Neural crest cell (in vitro differentiated cells): ENCODE measurements around the gene GRPEL2. TPM values are rescaled to one million over a fixed set of nuclear protein-coding genes. Genes with fewer than 3 reads are reported as not detected.
"Not testable (repeated sequence)": the region's sequence is repeated elsewhere in the genome, so short reads cannot be mapped to it uniquely, and the experiment has no call there.

Experiments used
- DNase-seq: peaks from one replicate; pipeline ENCODE4 v3.0.0; 2021; ENCODE audit warnings: low read depth, mixed read lengths, low spot score
- H3K27ac Mint-ChIP-seq: one replicate; pipeline ENCODE4 v1.8.0; 2021; ENCODE audit warnings: mild to moderate bottlenecking, mixed read lengths; ENCODE audit not compliant: unreplicated experiment
- H3K27me3 Mint-ChIP-seq: 2 replicates; pipeline ENCODE4 v1.8.0; 2021; ENCODE audit warnings: low read depth, mild to moderate bottlenecking, mixed read lengths
- H3K36me3 Mint-ChIP-seq: 2 replicates; pipeline ENCODE4 v1.8.0; 2021; ENCODE audit warnings: low read depth, mild to moderate bottlenecking, mixed read lengths
- H3K4me1 Mint-ChIP-seq: 2 replicates; pipeline ENCODE4 v1.8.0; 2021; ENCODE audit warnings: mixed read lengths
- H3K4me3 Mint-ChIP-seq: one replicate; pipeline ENCODE4 v1.8.0; 2021; ENCODE audit warnings: mild to moderate bottlenecking, mixed read lengths
- H3K9me3 Mint-ChIP-seq: 2 replicates; pipeline ENCODE4 v1.8.0; 2021; ENCODE audit warnings: mixed read lengths
- total RNA-seq: library from RNA; stranded (reverse); gene quantifications from 2 replicates; pipeline ENCODE4 v1.2.1, GENCODE V29; 2021
- TF ChIP-seq, protein P1 (sequence below): fragments of 200-600 bp; sonication (generic); conservative IDR thresholded peaks from 2 replicates; pipeline ENCODE4 v1.5.0; 2021; ENCODE audit warnings: antibody characterized with exemption, mild to moderate bottlenecking

Gene GRPEL2
- total RNA-seq, 1 donor from 2014 or later, result 29.2 TPM

GRCh38 chr5:149387081-149387631, 41.9 kb downstream of the GRPEL2 start:
- H3K36me3 Mint-ChIP-seq, result no peaks in the 10 kb centered on the region
- H3K9me3 Mint-ChIP-seq, result no peaks in the 10 kb centered on the region
- H3K4me1 Mint-ChIP-seq, result peaks cover 23% of the 10 kb centered on the region
- no peak for DNase-seq
- no peak overlapping the region for H3K4me3 Mint-ChIP-seq
- TF ChIP-seq, protein P1, sequence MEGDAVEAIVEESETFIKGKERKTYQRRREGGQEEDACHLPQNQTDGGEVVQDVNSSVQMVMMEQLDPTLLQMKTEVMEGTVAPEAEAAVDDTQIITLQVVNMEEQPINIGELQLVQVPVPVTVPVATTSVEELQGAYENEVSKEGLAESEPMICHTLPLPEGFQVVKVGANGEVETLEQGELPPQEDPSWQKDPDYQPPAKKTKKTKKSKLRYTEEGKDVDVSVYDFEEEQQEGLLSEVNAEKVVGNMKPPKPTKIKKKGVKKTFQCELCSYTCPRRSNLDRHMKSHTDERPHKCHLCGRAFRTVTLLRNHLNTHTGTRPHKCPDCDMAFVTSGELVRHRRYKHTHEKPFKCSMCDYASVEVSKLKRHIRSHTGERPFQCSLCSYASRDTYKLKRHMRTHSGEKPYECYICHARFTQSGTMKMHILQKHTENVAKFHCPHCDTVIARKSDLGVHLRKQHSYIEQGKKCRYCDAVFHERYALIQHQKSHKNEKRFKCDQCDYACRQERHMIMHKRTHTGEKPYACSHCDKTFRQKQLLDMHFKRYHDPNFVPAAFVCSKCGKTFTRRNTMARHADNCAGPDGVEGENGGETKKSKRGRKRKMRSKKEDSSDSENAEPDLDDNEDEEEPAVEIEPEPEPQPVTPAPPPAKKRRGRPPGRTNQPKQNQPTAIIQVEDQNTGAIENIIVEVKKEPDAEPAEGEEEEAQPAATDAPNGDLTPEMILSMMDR, result no peak
- H3K27me3 Mint-ChIP-seq, result no peaks in the 10 kb centered on the region
- H3K27ac Mint-ChIP-seq, result no peak overlapping the region

DNA sequence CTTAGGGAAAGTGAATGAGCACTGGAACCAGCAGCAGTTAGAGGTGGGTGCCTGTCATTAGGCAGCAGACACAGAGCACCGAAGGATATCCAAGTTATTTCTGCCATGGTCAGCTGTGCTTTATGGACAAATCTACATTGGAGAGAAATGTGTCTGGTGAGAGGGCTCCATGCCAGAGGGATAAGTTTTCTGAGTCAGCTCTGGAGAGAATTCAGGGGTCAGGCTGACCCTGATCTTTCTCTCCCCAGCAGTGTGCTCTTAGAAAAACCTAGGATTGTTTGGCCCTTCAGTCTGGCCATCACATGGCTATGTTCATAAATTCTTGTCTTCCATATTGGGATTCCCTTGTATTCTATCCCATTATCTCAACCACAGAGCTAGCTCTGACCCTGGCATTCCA, 42.7 kb downstream of the GRPEL2 start:
- peak overlapping the region; percentile 69 for H3K27ac Mint-ChIP-seq

GRCh38 chr5:149388498-149389190, 43.3 kb downstream of the GRPEL2 start:
- H3K27me3 Mint-ChIP-seq, result no peaks in the 10 kb centered on the region
- no peak overlapping the region for H3K27ac Mint-ChIP-seq
- TF ChIP-seq, protein P1, result no peak
- DNase-seq, result no peak
- peaks cover 18% of the 10 kb centered on the region for H3K4me1 Mint-ChIP-seq
- H3K4me3 Mint-ChIP-seq, result no peak overlapping the region
- H3K9me3 Mint-ChIP-seq, result no peaks in the 10 kb centered on the region
- no peaks in the 10 kb centered on the region for H3K36me3 Mint-ChIP-seq

More for the DNA sequence above, 42.7 kb downstream of the GRPEL2 start:
- Mint-ChIP-seq H3K9me3 (no peaks in the 10 kb centered on the region), H3K27me3 (no peaks in the 10 kb centered on the region), H3K4me1 (peaks cover 18% of the 10 kb centered on the region), H3K36me3 (no peaks in the 10 kb centered on the region), H3K4me3 (no peak overlapping the region)
- TF ChIP-seq, protein P1, result no peak
- no peak for DNase-seq

DNA sequence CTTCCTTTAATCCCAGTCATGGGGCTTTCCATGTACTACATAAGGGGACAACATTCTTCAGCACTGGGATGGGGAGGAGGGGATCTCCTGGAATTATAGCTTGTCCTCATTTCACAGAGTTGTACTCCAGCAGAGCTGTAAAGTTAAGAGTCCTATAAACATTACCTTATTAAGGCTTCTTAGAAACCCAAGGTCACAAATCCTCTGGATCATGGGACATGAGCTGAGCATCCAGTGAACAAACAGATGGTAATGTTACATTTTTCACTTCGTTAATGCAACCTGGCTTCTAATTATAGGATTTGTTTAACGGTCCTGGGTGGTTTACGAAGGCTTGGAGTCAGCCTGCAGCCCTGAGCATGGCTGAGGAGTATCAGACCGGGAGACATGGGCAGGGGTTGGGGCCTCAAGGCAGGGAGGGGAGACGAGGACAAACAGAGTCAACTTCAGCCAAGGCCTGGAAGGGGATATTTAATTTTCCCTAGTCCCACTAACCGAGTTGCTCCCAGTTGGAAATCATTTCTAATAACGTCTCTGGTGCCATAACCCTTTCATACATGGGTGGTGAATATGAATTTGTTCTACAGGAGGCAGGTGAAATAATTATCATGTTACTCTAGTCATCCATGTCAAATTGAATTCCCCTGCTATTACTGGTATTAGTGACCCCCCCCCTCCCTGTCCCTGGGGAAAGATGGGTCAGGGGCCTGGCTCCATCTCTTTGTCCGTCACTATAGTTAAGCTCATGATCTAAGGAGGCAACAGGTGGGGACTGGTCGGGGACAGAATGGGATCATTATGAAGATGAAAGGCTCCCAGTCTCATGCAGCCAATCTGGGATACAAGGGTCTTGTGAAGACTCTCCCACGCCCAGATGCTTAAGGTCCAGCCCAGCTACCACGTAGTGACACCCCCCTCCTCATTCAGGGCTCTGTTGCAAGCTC, 44.5 kb downstream of the GRPEL2 start:
- TF ChIP-seq, protein P1, result no peak
- Mint-ChIP-seq H3K4me3 (no peak overlapping the region), H3K36me3 (no peaks in the 10 kb centered on the region), H3K27ac (peak overlapping the region; percentile 44), H3K9me3 (no peaks in the 10 kb centered on the region), H3K4me1 (peaks cover 18% of the 10 kb centered on the region), H3K27me3 (no peaks in the 10 kb centered on the region)
- DNase-seq, result no peak

GRCh38 chr5:149391076-149391475, 45.8 kb downstream of the GRPEL2 start:
- not testable (repeated sequence) for H3K27me3 Mint-ChIP-seq, H3K27ac Mint-ChIP-seq, DNase-seq, H3K9me3 Mint-ChIP-seq, H3K4me3 Mint-ChIP-seq, H3K36me3 Mint-ChIP-seq
- peaks cover 15% of the 10 kb centered on the region for H3K4me1 Mint-ChIP-seq
